GM19395 (cell line): ENCODE results near the gene RAB8A.
"Not testable (repeated sequence)": the region's sequence is repeated elsewhere in the genome, so short reads cannot be mapped to it uniquely, and the experiment has no call there.

Source experiments
- ATAC-seq: cut with Tn5 transposase; IDR thresholded peaks from one replicate; pipeline ENCODE4 v1.9.1; 2021; ENCODE audit warnings: mild to moderate bottlenecking, moderate library complexity; ENCODE audit not compliant: unreplicated experiment

The RAB8A gene

GRCh38 chr19:16077984-16078758 is 33.5 kb upstream of the RAB8A start:
- ATAC-seq = no peak

DNA sequence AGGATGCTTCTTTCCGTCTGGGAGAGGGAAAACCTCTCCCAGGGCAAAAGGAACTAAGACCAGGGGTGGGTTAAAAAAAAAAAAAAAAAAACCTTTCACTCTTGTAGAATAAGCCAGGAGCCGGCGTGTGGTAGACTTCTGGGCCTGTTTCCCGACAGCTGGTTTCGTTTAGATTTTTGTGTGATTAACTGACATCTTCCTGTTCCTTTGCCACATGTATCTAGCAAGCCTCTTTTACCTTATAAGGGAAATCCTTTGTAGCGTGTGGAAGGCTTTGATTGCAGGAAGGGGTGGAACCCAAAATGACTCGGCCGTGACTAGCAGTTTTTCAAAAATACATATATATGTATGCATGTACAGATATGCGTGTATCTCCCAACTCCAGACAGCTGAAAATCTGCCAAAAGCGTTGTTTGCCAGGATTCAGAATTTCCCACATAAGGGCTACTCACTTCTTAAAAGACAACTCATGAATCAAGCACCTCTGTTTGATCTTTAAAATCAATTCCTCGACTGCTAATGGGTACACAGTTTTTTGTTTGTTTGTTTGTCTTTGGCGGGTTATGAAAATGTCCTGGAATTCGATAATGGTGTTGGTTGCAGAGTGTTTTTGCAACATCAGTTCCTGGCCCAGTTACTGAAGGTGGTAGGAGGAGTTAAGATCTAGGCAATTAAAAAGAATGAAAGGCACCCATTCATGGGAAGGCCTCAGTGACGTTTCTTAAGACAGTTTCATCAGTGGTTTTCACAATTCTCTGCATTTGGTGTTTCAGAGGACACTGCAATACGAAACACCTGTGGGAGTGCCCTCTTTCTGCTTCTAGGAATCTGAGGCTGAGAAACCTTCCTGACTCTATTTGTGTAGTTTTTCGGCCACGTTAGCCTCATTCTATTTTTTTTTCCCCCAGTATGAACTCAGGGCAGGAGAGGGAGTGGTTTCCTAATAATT is 32.7 kb upstream of the RAB8A start:
- peak; percentile 44 for ATAC-seq

GRCh38 chr19:16084067-16084685 is 27.5 kb upstream of the RAB8A start:
- ATAC-seq = no peak

- ATAC-seq = no peak
Observed at GRCh38 chr19:16085115-16085514, 26.6 kb upstream of the RAB8A start.

DNA sequence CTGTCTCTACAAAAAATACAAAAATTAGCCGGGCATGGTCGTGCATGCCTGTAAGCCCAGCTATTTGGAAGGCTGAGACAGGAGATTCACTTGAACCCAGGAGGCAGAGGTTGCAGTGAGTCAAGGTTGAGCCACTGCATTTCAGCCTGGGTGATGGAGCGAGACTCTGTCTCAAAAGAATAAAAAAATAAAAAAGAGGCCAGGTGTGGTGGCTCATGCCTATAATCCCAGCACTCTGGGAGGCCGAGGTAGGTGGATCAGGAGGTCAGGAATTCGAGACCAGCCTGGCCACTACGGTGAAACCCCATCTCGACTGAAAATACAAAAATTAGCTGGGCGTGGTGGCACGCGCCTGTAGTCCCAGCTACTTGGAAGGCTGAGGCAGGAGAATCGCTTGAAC is 24.3 kb upstream of the RAB8A start:
- ATAC-seq = not testable (repeated sequence)

DNA sequence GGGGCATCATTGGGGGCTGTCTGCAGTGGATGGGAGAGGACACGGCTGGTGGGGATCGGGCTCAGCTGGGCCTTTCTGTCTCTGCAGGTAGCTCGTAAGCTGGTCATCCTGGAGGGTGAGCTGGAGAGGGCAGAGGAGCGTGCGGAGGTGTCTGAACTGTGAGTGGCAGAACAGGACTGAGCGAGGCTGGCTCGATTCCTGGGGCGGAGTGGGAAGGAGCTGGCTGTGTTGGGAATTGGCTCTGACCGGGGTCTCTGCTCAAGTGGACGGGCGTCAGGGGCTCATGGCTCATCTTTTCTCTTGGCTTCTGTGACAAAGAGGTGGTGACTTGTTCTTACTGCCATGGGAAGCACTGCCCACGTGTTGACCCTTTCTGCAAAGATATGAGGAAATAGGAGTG is 23.7 kb upstream of the RAB8A start:
- no peak for ATAC-seq

DNA sequence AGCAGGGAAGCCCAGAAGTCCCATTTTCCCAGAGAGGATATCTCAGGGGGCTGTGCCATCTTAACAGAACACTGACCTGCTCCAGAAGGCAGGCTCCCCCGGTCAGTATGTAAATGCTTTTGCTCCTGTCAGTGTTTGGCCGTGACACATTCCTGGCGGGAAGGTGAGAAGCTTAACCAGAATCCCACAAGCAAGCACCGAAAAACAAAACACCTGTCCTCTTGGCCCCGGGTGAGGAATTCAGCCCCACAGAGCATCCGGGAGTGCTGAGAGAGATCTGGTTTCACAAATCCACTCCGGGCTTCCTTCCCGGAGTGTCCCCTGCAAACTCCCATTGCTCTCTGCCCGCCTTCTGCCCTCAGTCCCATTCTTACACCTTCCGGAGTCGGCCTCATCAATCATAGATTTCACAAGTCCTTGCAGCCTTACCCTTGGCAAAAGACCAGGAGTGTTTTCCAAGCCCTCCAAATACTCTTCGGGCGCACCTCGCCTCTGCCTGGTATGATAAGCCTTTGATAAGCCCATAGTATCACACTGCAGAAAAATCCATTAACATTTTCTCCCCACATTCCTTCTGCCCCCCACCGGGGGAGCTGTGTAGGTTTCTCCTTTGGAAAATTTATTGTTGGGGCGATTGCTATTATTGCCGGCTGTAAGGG is 23.2 kb upstream of the RAB8A start:
- no peak for ATAC-seq

GRCh38 chr19:16089010-16089846 is 22.5 kb upstream of the RAB8A start:
- ATAC-seq = no peak

- no peak for ATAC-seq
Observed at GRCh38 chr19:16091546-16092475, 19.9 kb upstream of the RAB8A start.

DNA sequence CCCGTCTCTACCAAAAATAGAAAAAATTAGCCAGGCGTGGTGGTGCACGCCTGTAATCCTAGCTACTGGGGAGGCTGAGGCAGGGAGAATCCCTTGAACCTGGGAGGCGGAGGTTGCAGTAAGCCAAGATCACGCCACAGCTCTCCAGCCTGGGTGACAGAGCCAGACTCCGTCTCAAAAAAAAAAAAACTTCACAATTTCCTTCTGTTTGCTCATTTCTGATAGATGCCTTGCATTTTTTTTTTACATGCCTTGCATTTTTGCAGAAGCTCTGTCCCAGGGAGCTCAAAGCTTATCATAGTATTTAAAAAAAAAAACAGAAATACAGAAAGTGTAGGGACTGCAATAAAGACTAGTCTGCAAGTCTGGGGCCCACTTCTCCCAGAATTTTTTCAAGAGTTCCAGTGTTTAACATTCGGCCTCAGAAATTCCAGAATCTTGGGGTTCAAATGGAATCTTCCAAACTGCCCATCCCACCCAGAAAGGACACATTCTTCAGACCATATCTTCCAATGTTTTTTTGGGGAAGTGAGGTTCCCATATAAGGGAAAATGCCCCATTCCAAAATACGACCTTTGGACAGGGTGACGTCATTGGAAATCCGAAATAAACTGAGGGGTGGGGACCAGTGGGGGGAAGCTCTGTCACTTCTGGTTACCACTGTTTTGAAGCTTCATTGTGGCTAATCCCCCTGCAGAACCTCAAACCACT is 17.2 kb upstream of the RAB8A start:
- no peak for ATAC-seq

DNA sequence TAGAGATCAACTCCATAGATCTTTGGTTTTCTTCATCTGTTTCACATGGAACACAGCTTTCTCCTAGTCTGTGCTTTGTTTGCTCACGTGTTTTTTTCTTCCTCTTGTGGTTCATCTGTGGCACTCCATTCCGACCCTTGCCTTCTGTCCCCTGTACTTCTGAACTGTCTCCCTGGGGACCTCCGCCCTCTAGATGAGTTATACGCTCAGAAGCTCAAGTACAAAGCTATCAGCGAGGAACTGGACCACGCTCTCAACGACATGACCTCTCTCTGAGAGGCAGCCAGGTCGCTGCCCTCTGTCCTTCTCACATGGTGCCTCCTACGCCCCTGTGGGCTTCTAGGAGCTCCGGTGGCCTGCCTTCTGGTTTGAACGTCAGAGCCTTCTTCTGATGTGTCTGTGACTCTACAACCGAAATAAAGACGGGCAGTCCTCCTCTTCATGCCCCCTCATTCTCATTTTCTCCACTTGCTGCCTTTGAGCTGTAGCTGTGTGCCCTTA is 16.6 kb upstream of the RAB8A start:
- ATAC-seq = no peak

DNA sequence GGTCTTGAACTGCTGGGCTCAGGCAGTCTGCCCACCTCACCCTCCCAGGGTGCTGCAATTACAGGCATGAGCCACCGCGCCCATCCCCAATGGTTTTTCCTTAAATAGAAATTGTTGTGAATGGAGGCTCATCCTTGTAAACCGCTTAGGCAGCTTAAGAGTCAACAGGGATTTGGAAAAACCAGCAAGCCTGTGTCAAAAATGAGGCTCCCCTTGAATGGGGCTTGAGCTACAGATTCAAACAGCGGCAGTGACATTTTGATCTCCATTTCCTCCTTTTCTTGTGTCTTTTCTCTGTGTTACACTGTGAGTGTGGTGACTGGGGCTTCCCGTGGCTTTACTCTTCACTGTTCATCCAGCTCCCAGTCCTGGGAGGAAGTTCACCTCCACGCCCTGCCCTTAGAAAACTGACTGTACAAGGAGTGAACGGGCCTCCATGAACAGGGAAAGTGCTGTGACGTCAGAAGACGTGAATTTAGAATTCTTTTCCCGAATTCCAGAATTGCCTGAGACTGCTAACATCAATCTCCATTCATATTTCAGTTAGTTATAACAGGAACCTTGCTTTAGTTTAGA is 15.3 kb upstream of the RAB8A start:
- ATAC-seq = no peak

DNA sequence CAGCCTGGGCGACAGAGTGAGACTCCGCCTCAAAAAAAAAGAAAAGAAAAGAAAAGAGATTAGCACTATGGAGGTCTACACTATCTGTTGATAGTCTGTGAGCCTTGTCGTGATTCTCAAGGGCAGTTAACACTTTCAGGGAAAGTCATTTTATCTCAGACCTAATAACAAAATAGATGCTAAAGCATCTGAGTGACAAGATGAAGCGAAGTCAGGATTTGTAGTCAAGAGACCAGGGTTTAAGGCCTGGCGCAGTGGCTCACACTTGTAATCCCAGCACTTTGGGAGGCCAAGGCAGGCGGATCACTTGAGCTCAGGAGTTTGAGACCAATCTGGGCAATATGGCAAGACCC is 13.3 kb upstream of the RAB8A start:
- ATAC-seq = no peak

GRCh38 chr19:16098821-16099220 is 12.9 kb upstream of the RAB8A start:
- ATAC-seq = no peak

- not testable (repeated sequence) for ATAC-seq
Observed at GRCh38 chr19:16099314-16099965, 12.2 kb upstream of the RAB8A start.

GRCh38 chr19:16100524-16100923 is 11.2 kb upstream of the RAB8A start:
- no peak for ATAC-seq

DNA sequence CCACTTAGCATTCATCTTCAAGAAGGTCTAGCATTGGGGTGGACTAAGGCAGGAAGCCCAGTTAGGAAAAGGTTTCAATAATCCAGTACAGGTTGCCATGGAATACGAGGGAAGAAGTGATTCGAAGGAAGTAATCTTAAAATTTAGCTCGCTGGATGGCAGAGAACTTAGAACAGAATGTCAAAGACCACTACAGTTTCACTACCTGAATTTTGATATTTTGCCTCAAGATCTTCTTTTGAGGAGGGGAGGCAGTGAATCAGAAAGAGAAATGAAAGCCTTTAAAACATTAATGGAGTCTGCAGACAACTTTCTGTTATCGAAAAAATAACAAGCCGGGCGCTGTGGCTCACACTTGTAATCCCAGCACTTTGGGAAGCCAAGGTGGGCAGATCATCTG is 7.0 kb upstream of the RAB8A start:
- ATAC-seq = no peak
